Endothelial cell of umbilical vein (primary cell): ENCODE data around the gene NATD1. TPM values are rescaled to one million over a fixed set of nuclear protein-coding genes. Genes with fewer than 3 reads are reported as not detected.

Source experiments
- BruUV-seq: library from RNA; stranded (reverse); fragments of 400-500 nt; replicated peaks from 2 replicates; lab custom pipeline; 2021; lab: Mats Ljungman, UMichigan
- CTCF ChIA-PET: fragments of 300-600, 350-600 bp; sonication (Branson Sonifier 250); formaldehyde crosslinking; loops from one replicate; lab custom pipeline; 2021; ENCODE audit warnings: antibody characterized with exemption, inconsistent platforms; lab: Charles Lee
- POLR2A ChIA-PET: fragments of 300-600, 350-600 bp; sonication (Branson Sonifier 250); formaldehyde crosslinking; loops from one replicate; lab custom pipeline; 2021; ENCODE audit warnings: antibody characterized with exemption, inconsistent platforms; lab: Charles Lee
- DNase-seq: peaks from one replicate; pipeline ENCODE4 v3.0.0-alpha.2; 2011; ENCODE audit warnings: low read depth, low spot score
- FAIRE-seq: peaks from 2 replicates; lab custom pipeline; 2011; peaks lifted over from hg19 to GRCh38; lab: Jason Lieb, UNC
- H2AFZ ChIP-seq: 2 replicates; pipeline ENCODE4 v1.6.0; 2012; ENCODE audit warnings: low read depth, low read length, control low read depth, inconsistent platforms
- H3K27ac ChIP-seq: 2 replicates; pipeline ENCODE4 v1.5.1; 2011; ENCODE audit warnings: low read depth, mild to moderate bottlenecking, control low read depth, low read length, moderate library complexity; ENCODE audit not compliant: insufficient read depth
- H3K27me3 ChIP-seq, 2 experiments: 2 replicates each; pipeline versions ENCODE4 v1.6.0 to v1.6.1; 2011; ENCODE audit warnings: low read length in 2 of 2, mixed read lengths in 1 of 2; ENCODE audit not compliant: control insufficient read depth in 2 of 2, insufficient read depth in 2 of 2
- H3K36me3 ChIP-seq, 2 experiments: 2 replicates in 1 of 2; 3 replicates in 1 of 2; pipeline ENCODE4 v1.5.1; 2011; ENCODE audit warnings: low read length in 2 of 2, mild to moderate bottlenecking in 1 of 2, moderate library complexity in 1 of 2; ENCODE audit not compliant: control insufficient read depth in 2 of 2, insufficient read depth in 2 of 2; ENCODE audit errors: extremely low read depth in 1 of 2
- H3K4me1 ChIP-seq: 3 replicates; pipeline ENCODE4 v1.5.1; 2011; ENCODE audit warnings: mild to moderate bottlenecking, low read length; ENCODE audit not compliant: control insufficient read depth, insufficient read depth; ENCODE audit errors: extremely low read depth
- H3K4me2 ChIP-seq: 2 replicates; pipeline ENCODE4 v1.6.1; 2011; ENCODE audit warnings: low read length, control low read depth, mixed read lengths; ENCODE audit not compliant: insufficient read depth
- H3K4me3 ChIP-seq, 3 experiments: fragments of 200-600 bp in 1 of 3; sonication (generic), shearing (Covaris generic) in 1 of 3; replicated peaks in 1 of 3; 2 replicates each; pipeline ENCODE4 v1.5.1; 2011 to 2016; ENCODE audit warnings: control low read depth in 3 of 3, low read length in 3 of 3, mild to moderate bottlenecking in 2 of 3, inconsistent platforms in 1 of 3, low read depth in 1 of 3, moderate library complexity in 1 of 3; ENCODE audit not compliant: insufficient read depth in 1 of 3
- H3K79me2 ChIP-seq: 2 replicates; pipeline ENCODE4 v1.6.0; 2012; ENCODE audit warnings: low read length, inconsistent platforms; ENCODE audit not compliant: control insufficient read depth, insufficient read depth
- H3K9ac ChIP-seq: replicated peaks from 2 replicates; pipeline ENCODE3; 2011; ENCODE audit warnings: low read length, control low read depth; ENCODE audit not compliant: insufficient read depth; ENCODE audit errors: extremely low read depth
- H3K9me1 ChIP-seq: replicated peaks from 3 replicates; pipeline ENCODE4 v1.6.0; 2011; ENCODE audit warnings: mild to moderate bottlenecking, low read length; ENCODE audit not compliant: control insufficient read depth, insufficient read depth; ENCODE audit errors: extremely low read depth
- H3K9me3 ChIP-seq: replicated peaks from 2 replicates; pipeline ENCODE4 v1.5.1; 2012; ENCODE audit warnings: low read length, inconsistent platforms; ENCODE audit not compliant: control insufficient read depth, insufficient read depth
- H4K20me1 ChIP-seq: replicated peaks from 2 replicates; pipeline ENCODE3; 2011; ENCODE audit warnings: mild to moderate bottlenecking, low read length; ENCODE audit not compliant: control insufficient read depth, insufficient read depth; ENCODE audit errors: extremely low read depth
- EZH2 ChIP-seq: IDR thresholded peaks from 2 replicates; pipeline ENCODE4 v1.6.1; 2012; ENCODE audit warnings: borderline replicate concordance, low read depth, mild to moderate bottlenecking, moderate library complexity, low read length, inconsistent platforms; ENCODE audit not compliant: severe bottlenecking
- FOS ChIP-seq: IDR thresholded peaks from 2 replicates; pipeline ENCODE4 v1.6.1; 2011; ENCODE audit warnings: mild to moderate bottlenecking, low read length, moderate library complexity, borderline replicate concordance; ENCODE audit not compliant: insufficient read depth
- GATA2 ChIP-seq: IDR thresholded peaks from 2 replicates; pipeline ENCODE4 v1.7.0; 2011; ENCODE audit warnings: low read depth, mild to moderate bottlenecking, moderate library complexity, mixed read lengths, low read length; ENCODE audit not compliant: insufficient read length, insufficient read depth
- JUN ChIP-seq: IDR thresholded peaks from 2 replicates; pipeline ENCODE4 v1.6.1; 2011; ENCODE audit warnings: borderline replicate concordance, low read depth; ENCODE audit not compliant: insufficient read length, insufficient read depth
- MYC ChIP-seq: IDR thresholded peaks from one replicate; pipeline ENCODE4 v1.6.1; 2011; ENCODE audit warnings: mild to moderate bottlenecking, low read depth, low read length
- POLR2A ChIP-seq: IDR thresholded peaks from 2 replicates; pipeline ENCODE4 v1.6.1; 2012; ENCODE audit warnings: low read depth, mild to moderate bottlenecking, control low read depth, low read length
- POLR2AphosphoS5 ChIP-seq: IDR thresholded peaks from 2 replicates; pipeline ENCODE4 v1.6.1; 2012; ENCODE audit warnings: low read depth, mild to moderate bottlenecking, control low read depth, low read length, moderate library complexity; ENCODE audit not compliant: insufficient read depth
- dilution Hi-C: fragments of 300-500 bp; cut with MboI; formaldehyde crosslinking; loops from one replicate; pipeline ENCODE4 v1.15.0; 2019; ENCODE audit warnings: low sequenced_read_pairs; ENCODE audit not compliant: extremely low pct_ligation_motif_present
- intact Hi-C: fragments of 100-400 bp; cut with micrococcal nuclease; formaldehyde crosslinking; loops from one replicate; pipeline ENCODE4 v1.10.0; 2022
- polyA plus RNA-seq, 4 experiments: library from polyadenylated mRNA; depleted of rRNA in 3 of 4; stranded (reverse) in 3 of 4; unstranded in 1 of 4; fragments of >200 nt; gene quantifications; 2 replicates each; pipeline versions ENCODE4 v1.2.1 to v1.2.3, GENCODE V29; 2011 to 2012; ENCODE audit warnings: missing spikeins in 1 of 4
- total RNA-seq: library from RNA; stranded (reverse); gene quantifications from 2 replicates; pipeline ENCODE4 v1.2.3, GENCODE V29; 2021
- TF ChIP-seq, protein P1 (sequence below), 2 donors: IDR thresholded peaks; 1 replicate in 1 of 2; 2 replicates in 1 of 2; pipeline ENCODE4 v1.5.1; 2011; ENCODE audit warnings: low read length in 2 of 2, mild to moderate bottlenecking in 2 of 2, moderate library complexity in 2 of 2, control low read depth in 1 of 2, inconsistent platforms in 1 of 2, low read depth in 1 of 2; ENCODE audit not compliant: insufficient read depth in 1 of 2; ENCODE audit errors: extremely low read depth in 1 of 2
- TF ChIP-seq, protein P2 (sequence below): IDR thresholded peaks from 2 replicates; pipeline ENCODE4 v1.6.1; 2011; ENCODE audit not compliant: insufficient read depth, insufficient read length

NATD1 gene
- total and polyA plus RNA-seq, 2 donors (not counting 3 experiments of a cell fraction or from before 2014, with no cell fraction given) = 7.0 to 7.2 TPM

DNA sequence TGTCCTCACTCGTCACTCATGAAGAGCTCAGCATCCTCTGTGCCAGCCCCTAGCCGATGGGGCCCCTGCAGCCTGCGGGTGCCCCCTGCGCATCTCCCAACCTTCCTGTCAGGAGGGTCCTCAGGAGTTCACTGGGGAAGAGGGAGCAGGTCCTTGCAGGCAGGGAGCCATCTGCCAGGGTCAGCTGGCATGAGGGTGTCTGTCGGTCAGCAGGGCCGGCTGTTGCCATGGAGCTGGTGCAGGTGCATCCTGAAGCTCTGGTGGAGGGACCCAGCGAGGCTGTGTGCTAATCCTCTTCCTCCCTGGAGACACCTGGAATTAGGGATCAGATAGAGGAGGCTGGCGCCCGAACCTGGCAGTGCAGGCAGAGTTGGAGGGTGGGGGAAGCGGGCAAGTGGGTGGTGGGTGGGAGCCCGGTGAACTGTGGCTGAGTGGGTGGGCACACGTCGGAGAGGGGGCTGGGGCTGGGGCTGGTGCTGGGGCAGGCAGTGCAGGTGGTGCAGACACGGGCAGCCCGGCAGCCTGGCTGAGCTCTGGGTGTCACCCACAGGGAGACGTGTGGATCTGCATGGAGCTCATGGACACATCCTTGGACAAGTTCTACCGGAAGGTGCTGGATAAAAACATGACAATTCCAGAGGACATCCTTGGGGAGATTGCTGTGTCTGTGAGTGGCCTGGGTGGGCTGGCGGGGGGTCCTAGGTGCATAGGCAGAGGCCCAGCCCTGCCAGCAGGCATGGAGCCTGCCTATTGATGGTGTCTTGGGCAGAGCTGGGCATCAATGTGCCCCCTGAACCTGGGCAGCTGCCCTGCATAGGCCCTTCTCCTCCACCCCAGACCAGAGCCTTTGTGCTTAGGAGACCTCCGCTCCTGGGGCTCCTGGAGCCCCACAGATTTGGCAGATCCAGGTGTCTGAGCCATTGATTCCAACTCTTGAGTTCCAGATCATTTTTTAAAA is 48.7 kb upstream of the NATD1 start:
- Histone ChIP-seq H3K27me3 (no peaks in the 10 kb centered on the region), H3K4me2 (no peak overlapping the region), H3K4me3 (no peak overlapping the region), H3K9me3 (no peaks in the 10 kb centered on the region), H3K9ac (no peak overlapping the region), H3K9me1 (no peaks in the 10 kb centered on the region), H3K36me3 (peaks cover 4 to 25% of the 10 kb centered on the region in 2 experiments), H3K79me2 (no peaks in the 10 kb centered on the region), H2AFZ (no peak overlapping the region), H4K20me1 (no peaks in the 10 kb centered on the region), H3K27ac (no peak overlapping the region), H3K4me1 (no peaks in the 10 kb centered on the region)
- CTCF ChIA-PET = interaction anchor here (1.0 to 1.6 kb wide), 2 partner anchors 22 to 23 kb away, joined by 3 to 5 read pairs; no protein-coding TSS in a partner anchor
- POLR2A ChIA-PET = no interaction called here
- no peak for FAIRE-seq
- TF ChIP-seq, protein P1, sequence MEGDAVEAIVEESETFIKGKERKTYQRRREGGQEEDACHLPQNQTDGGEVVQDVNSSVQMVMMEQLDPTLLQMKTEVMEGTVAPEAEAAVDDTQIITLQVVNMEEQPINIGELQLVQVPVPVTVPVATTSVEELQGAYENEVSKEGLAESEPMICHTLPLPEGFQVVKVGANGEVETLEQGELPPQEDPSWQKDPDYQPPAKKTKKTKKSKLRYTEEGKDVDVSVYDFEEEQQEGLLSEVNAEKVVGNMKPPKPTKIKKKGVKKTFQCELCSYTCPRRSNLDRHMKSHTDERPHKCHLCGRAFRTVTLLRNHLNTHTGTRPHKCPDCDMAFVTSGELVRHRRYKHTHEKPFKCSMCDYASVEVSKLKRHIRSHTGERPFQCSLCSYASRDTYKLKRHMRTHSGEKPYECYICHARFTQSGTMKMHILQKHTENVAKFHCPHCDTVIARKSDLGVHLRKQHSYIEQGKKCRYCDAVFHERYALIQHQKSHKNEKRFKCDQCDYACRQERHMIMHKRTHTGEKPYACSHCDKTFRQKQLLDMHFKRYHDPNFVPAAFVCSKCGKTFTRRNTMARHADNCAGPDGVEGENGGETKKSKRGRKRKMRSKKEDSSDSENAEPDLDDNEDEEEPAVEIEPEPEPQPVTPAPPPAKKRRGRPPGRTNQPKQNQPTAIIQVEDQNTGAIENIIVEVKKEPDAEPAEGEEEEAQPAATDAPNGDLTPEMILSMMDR (IDR thresholded peaks at IDR 0.05; ENCODE audit: extremely low read depth in 1 of 2, insufficient read depth in 1 of 2, low read depth in 1 of 2, low read length in 2 of 2) = no peak
- TF ChIP-seq POLR2AphosphoS5 = no peak
- TF ChIP-seq MYC = no peak
- TF ChIP-seq, protein P2, sequence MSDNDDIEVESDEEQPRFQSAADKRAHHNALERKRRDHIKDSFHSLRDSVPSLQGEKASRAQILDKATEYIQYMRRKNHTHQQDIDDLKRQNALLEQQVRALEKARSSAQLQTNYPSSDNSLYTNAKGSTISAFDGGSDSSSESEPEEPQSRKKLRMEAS = no peak
- TF ChIP-seq JUN = no peak
- no peak for TF ChIP-seq FOS
- no peak for TF ChIP-seq POLR2A
- TF ChIP-seq EZH2 = no peak
- no peak for TF ChIP-seq GATA2
- dilution Hi-C loops = no loop called here
- no TSS peak for BruUV-seq
- DNase-seq = no peak
- intact Hi-C loops = no loop called here
